Central memory CD4-positive, alpha-beta T cell (primary cell): ENCODE data around the gene H2BK1.

ENCODE experiments used
- DNase-seq: peaks from one replicate; pipeline ENCODE4 v3.0.0; 2022

Gene H2BK1

GRCh38 chr7:151176401-151176800 lies 33.9 kb downstream of the H2BK1 start:
- DNase-seq = no peak

- no peak for DNase-seq
Measured at GRCh38 chr7:151175793-151176311, 34.4 kb downstream of the H2BK1 start.

- no peak for DNase-seq
Measured at GRCh38 chr7:151175047-151175792, 35.1 kb downstream of the H2BK1 start.

- DNase-seq = peak; percentile 12
Measured at GRCh38 chr7:151174246-151175046, 35.8 kb downstream of the H2BK1 start.

- no peak for DNase-seq
Measured at GRCh38 chr7:151173386-151174245, 36.7 kb downstream of the H2BK1 start.

- DNase-seq = peak; percentile 76
Measured at GRCh38 chr7:151172273-151173141, 37.8 kb downstream of the H2BK1 start.

- DNase-seq = no peak
Measured at GRCh38 chr7:151168787-151169162, 41.5 kb downstream of the H2BK1 start.

- DNase-seq = peak; percentile 52
Measured at GRCh38 chr7:151168003-151168786, 42.1 kb downstream of the H2BK1 start.

- no peak for DNase-seq
Measured at GRCh38 chr7:151167197-151167961, 42.9 kb downstream of the H2BK1 start, which contains the start of gene GBX1. TSS of gene GBX1 (minus strand) at chr7:151167694. CDS start at chr7:151167548, 146 bp downstream.

GRCh38 chr7:151166629-151167196 lies 43.6 kb downstream of the H2BK1 start:
- no peak for DNase-seq

- DNase-seq = no peak
Measured at GRCh38 chr7:151161757-151162156, 48.5 kb downstream of the H2BK1 start.
